HepG2 (cell line): ENCODE measurements around the gene FOXD2.

Source experiments
- AHDC1 ChIP-seq: sonication (generic); formaldehyde crosslinking; IDR thresholded peaks from 2 replicates; pipeline ENCODE4 v1.5.1; 2020; ENCODE audit warnings: mild to moderate bottlenecking, missing genetic modification reagents, borderline replicate concordance
- CTCF ChIP-seq: sonication (generic); formaldehyde crosslinking; IDR thresholded peaks from 2 replicates; pipeline ENCODE4 v1.5.0; 2020; ENCODE audit warnings: mild to moderate bottlenecking, missing genetic modification reagents, moderate library complexity
- FOXA1 ChIP-seq, 2 experiments: fragments of 450-650 bp in 1 of 2; sonication (generic) in 1 of 2; formaldehyde crosslinking in 1 of 2; IDR thresholded peaks; 2 replicates each; pipeline versions ENCODE4 v1.4.0 to v1.6.1; 2016 to 2020; ENCODE audit warnings: missing genetic modification reagents in 1 of 2
- HMG20B ChIP-seq: conservative IDR thresholded peaks from 2 replicates; pipeline ENCODE4 v1.6.1; 2016; ENCODE audit warnings: missing genetic modification reagents, missing compliant biosample characterization
- KDM4B ChIP-seq: sonication (generic); formaldehyde crosslinking; IDR thresholded peaks from 2 replicates; pipeline ENCODE4 v1.4.0; 2020; ENCODE audit warnings: missing genetic modification reagents
- POLR2AphosphoS5 ChIP-seq: IDR thresholded peaks from 2 replicates; pipeline ENCODE4 v1.6.1; 2012; ENCODE audit warnings: low read depth, low read length
- SP140L ChIP-seq: sonication (generic); formaldehyde crosslinking; IDR thresholded peaks from 2 replicates; pipeline ENCODE4 v1.4.0; 2020; ENCODE audit warnings: missing genetic modification reagents, borderline replicate concordance
- TAF1 ChIP-seq: sonication (generic); formaldehyde crosslinking; IDR thresholded peaks from 2 replicates; pipeline ENCODE4 v1.4.0; 2020; ENCODE audit warnings: missing genetic modification reagents
- TCF12 ChIP-seq, 2 experiments: fragments of 450-650 bp in 1 of 2; sonication (generic) in 1 of 2; formaldehyde crosslinking in 1 of 2; IDR thresholded peaks; 2 replicates each; pipeline versions ENCODE4 v1.6.1 to v1.8.0; 2017 to 2022; ENCODE audit warnings: antibody characterized with exemption in 1 of 2, mild to moderate bottlenecking in 1 of 2, missing genetic modification reagents in 1 of 2, moderate library complexity in 1 of 2
- ZNF549 ChIP-seq: sonication (generic); formaldehyde crosslinking; IDR thresholded peaks from 2 replicates; pipeline ENCODE4 v1.5.0; 2020; ENCODE audit warnings: missing genetic modification reagents
- ZNF569 ChIP-seq: sonication (generic); formaldehyde crosslinking; IDR thresholded peaks from 2 replicates; pipeline ENCODE4 v1.5.0; 2020; ENCODE audit warnings: mild to moderate bottlenecking, missing genetic modification reagents, moderate library complexity, borderline replicate concordance
- ZNF816 ChIP-seq: sonication (generic); formaldehyde crosslinking; IDR thresholded peaks from 2 replicates; pipeline ENCODE4 v1.8.0; 2022; ENCODE audit warnings: missing genetic modification reagents, mild to moderate bottlenecking, borderline replicate concordance

- TF ChIP-seq HMG20B (CRISPR knock-in tag): no peak
- TF ChIP-seq ZNF816 (CRISPR knock-in tag): no peak
- no peak for TF ChIP-seq CTCF (CRISPR knock-in tag)
- TF ChIP-seq TCF12 (IDR thresholded peaks at IDR 0.05): no peak
- TF ChIP-seq TCF12 (CRISPR knock-in tag; IDR thresholded peaks at IDR 0.05): no peak
- no peak for TF ChIP-seq TAF1 (CRISPR knock-in tag)
- no peak for TF ChIP-seq ZNF569
- no peak for TF ChIP-seq POLR2AphosphoS5
- TF ChIP-seq AHDC1: no peak
- no peak for TF ChIP-seq SP140L (CRISPR knock-in tag)
- no peak for TF ChIP-seq FOXA1 (IDR thresholded peaks at IDR 0.05)
- TF ChIP-seq FOXA1 (CRISPR knock-in tag; IDR thresholded peaks at IDR 0.05): no peak
- no peak for TF ChIP-seq KDM4B
- no peak for TF ChIP-seq ZNF549 (CRISPR knock-in tag)
Measured at GRCh38 chr1:47435506-47436303, 2.1 kb upstream of the FOXD2 start.
